ENCODE data around the gene KHDC1.

The KHDC1 gene

DNA sequence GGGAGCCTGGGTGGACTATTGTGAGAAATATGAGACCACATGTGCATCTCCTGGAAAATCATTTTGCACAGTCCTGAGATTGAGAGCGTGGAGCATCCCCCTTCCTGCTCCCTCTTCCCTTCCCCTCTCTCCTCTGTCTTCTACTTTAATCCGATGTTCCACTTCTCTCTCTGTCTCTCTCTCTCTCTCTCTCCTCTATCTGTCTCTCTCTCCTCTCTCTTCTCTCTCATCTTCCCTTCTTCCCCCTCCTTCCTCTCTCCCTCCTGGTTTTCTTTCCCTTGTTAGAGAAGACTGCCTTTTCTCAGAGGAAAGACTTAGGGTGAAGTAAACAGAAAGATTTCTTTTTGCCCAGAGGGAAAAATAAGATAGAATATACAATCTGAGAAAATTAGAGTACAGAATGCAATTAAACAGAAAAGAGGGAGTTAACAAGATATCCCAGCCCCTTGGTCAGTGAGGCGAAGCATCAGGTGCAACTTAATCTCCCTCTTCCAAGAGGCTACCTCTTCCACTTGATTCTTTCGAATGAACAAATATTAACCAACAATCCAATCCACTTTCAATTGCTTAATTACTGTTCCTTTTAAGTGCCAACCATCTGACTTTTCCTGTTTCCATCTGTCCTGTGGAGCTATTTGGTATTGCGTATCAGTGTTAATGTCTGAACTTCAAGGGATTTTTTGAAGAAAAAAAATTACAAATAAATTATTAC lies 14.6 kb downstream of the KHDC1 start (continued):
- TF ChIP-seq, protein P1, sequence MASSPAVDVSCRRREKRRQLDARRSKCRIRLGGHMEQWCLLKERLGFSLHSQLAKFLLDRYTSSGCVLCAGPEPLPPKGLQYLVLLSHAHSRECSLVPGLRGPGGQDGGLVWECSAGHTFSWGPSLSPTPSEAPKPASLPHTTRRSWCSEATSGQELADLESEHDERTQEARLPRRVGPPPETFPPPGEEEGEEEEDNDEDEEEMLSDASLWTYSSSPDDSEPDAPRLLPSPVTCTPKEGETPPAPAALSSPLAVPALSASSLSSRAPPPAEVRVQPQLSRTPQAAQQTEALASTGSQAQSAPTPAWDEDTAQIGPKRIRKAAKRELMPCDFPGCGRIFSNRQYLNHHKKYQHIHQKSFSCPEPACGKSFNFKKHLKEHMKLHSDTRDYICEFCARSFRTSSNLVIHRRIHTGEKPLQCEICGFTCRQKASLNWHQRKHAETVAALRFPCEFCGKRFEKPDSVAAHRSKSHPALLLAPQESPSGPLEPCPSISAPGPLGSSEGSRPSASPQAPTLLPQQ (tag by site-specific recombination; IDR thresholded peaks at IDR 0.05), result no peak

DNA sequence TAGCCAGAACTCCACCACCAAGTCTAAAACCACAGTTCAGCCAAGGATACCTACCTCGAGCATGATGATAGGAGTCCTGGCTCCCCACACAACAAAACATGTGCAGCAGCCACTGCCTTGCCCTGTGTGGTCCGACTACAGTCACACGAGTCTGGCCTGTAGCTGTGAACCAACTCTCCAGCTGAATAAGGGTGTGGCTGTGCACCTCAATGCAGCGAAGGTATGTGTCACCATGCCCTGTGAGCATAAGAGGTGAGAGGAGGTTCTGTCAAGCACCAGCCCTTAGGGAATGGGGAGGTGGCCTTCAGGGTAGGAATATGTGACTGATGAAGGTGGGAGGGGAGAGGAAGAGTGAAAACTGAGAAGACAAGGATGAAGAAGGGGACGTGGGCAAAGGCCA lies 21.0 kb downstream of the KHDC1 start:
- POLR2A ChIA-PET, result no interaction called here
- Histone ChIP-seq H3K4me1 (ENCODE audit: control insufficient read depth, insufficient read depth, low read length) (no peaks in the 10 kb centered on the region), H3K9me3 (ENCODE audit: control insufficient read depth, insufficient read depth, low read depth, low read length) (no peaks in the 10 kb centered on the region), H3K4me3 (ENCODE audit: low read depth, low read length) (no peak overlapping the region), H3K36me3 (ENCODE audit: control insufficient read depth in 2 of 2, insufficient read depth in 1 of 2, low read length in 2 of 2) (no peaks in the 10 kb centered on the region), H3K27ac (ENCODE audit: extremely low read depth, low read depth, low read length) (no peak overlapping the region)
- CTCF ChIA-PET, result no interaction called here
- TF ChIP-seq GLI4 (tag by site-specific recombination; IDR thresholded peaks at IDR 0.05) (no peak), KLF10 (tag by site-specific recombination; IDR thresholded peaks at IDR 0.05) (no peak), SALL2 (tag by site-specific recombination; IDR thresholded peaks at IDR 0.05; ENCODE audit: borderline replicate concordance) (no peak), ZNF843 (tag by site-specific recombination; IDR thresholded peaks at IDR 0.05) (no peak), ZNF169 (tag by site-specific recombination; IDR thresholded peaks at IDR 0.05) (no peak), ZNF585B (tag by site-specific recombination; IDR thresholded peaks at IDR 0.05) (no peak), BCL11B (tag by site-specific recombination; IDR thresholded peaks at IDR 0.05; ENCODE audit: low read depth) (no peak), ZNF521 (tag by site-specific recombination; IDR thresholded peaks at IDR 0.05) (no peak), ZNF280C (tag by site-specific recombination; IDR thresholded peaks at IDR 0.05) (no peak), ZBTB11 (tag by site-specific recombination; conservative IDR thresholded peaks at IDR 0.05; ENCODE audit: low read depth) (no peak), SETDB1 (IDR thresholded peaks at IDR 0.05; ENCODE audit: insufficient read length, low read length) (no peak), ZNF274 (IDR thresholded peaks at IDR 0.05; ENCODE audit: low read length) (no peak), ZNF274 (tag by site-specific recombination; IDR thresholded peaks at IDR 0.05; ENCODE audit: borderline replicate concordance) (no peak), PRDM6 (tag by site-specific recombination; IDR thresholded peaks at IDR 0.05) (no peak), RBAK (tag by site-specific recombination; IDR thresholded peaks at IDR 0.05) (no peak), MYNN (tag by site-specific recombination; IDR thresholded peaks at IDR 0.05; ENCODE audit: borderline replicate concordance) (no peak), ZNF654 (tag by site-specific recombination; IDR thresholded peaks at IDR 0.05; ENCODE audit: low read depth) (no peak), ZBTB1 (tag by site-specific recombination; IDR thresholded peaks at IDR 0.05) (no peak)
- TF ChIP-seq, protein P2, sequence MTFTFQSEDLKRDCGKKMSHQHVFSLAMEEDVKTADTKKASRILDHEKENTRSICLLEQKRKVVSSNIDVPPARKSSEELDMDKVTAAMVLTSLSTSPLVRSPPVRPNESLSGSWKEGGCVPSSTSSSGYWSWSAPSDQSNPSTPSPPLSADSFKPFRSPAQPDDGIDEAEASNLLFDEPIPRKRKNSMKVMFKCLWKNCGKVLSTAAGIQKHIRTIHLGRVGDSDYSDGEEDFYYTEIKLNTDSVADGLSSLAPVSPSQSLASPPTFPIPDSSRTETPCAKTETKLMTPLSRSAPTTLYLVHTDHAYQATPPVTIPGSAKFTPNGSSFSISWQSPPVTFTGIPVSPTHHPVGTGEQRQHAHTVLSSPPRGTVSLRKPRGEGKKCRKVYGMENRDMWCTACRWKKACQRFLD (tag by site-specific recombination; IDR thresholded peaks at IDR 0.05), result no peak
- TF ChIP-seq, protein P3, sequence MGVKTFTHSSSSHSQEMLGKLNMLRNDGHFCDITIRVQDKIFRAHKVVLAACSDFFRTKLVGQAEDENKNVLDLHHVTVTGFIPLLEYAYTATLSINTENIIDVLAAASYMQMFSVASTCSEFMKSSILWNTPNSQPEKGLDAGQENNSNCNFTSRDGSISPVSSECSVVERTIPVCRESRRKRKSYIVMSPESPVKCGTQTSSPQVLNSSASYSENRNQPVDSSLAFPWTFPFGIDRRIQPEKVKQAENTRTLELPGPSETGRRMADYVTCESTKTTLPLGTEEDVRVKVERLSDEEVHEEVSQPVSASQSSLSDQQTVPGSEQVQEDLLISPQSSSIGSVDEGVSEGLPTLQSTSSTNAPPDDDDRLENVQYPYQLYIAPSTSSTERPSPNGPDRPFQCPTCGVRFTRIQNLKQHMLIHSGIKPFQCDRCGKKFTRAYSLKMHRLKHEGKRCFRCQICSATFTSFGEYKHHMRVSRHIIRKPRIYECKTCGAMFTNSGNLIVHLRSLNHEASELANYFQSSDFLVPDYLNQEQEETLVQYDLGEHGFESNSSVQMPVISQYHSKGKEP (tag by site-specific recombination; IDR thresholded peaks at IDR 0.05), result no peak

All from HEK293 (cell line).